Nephron progenitor cell (in vitro differentiated cells): ENCODE data around the gene CEMIP.
A peak's percentile ranks its signal among the peaks of the same experiment; 100 is the strongest.

Experiments
- DNase-seq: peaks from one replicate; pipeline ENCODE4 v3.0.0; 2021
- H3K27ac Mint-ChIP-seq: 2 replicates; pipeline ENCODE4 v1.8.0; 2021; ENCODE audit warnings: mild to moderate bottlenecking, moderate library complexity, mixed read lengths
- H3K27me3 Mint-ChIP-seq: 2 replicates; pipeline ENCODE4 v1.8.0; 2021; ENCODE audit warnings: mild to moderate bottlenecking, low read depth, mixed read lengths; ENCODE audit not compliant: poor library complexity
- H3K36me3 Mint-ChIP-seq: 2 replicates; pipeline ENCODE4 v1.8.0; 2021; ENCODE audit warnings: low read depth, mixed read lengths
- H3K4me1 Mint-ChIP-seq: 2 replicates; pipeline ENCODE4 v1.8.0; 2021; ENCODE audit warnings: mixed read lengths
- H3K4me3 Mint-ChIP-seq: 2 replicates; pipeline ENCODE4 v1.8.0; 2021; ENCODE audit warnings: mild to moderate bottlenecking, moderate library complexity, mixed read lengths
- H3K9me3 Mint-ChIP-seq: 2 replicates; pipeline ENCODE4 v1.8.0; 2021; ENCODE audit warnings: mild to moderate bottlenecking, moderate library complexity, mixed read lengths
- TF ChIP-seq, protein P1 (sequence below): fragments of 200-600 bp; sonication (generic); IDR thresholded peaks from 2 replicates; pipeline ENCODE4 v1.5.0; 2021; ENCODE audit warnings: antibody characterized with exemption

CEMIP gene

DNA sequence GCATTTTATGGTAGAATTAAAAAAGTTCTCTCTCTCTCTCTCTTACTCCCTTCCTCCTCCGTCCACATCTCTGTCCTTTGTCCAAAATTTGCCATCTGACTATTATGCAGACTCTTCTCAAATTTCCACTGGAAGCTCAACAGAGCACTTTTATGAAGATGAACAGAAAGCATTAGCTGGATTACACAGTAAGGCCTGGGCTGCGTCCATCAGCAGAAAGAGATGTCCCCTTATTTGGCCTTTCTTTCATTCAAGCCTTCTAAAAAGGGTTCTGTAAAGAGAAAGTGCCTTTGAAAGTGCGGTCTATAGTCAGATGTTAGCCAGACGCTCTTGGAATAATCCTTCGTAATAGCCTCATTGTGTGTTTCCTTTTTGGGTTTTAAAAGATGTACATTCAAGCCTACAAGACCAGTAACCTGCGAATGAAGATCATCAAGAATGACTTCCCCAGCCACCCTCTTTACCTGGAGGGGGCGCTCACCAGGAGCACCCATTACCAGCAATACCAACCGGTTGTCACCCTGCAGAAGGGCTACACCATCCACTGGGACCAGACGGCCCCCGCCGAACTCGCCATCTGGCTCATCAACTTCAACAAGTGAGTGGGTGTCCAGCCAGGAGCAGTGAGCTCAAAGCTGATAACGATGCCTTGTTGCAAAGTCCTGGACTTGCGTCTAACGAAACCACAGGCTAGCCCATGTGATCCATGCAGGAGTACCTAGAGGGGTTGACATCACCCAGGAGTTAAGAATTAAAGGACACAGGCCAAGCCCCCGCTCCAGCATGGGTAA is 157.3 kb downstream of the CEMIP start:
- peaks cover 21% of the 10 kb centered on the region for H3K4me1 Mint-ChIP-seq
- peaks cover 11% of the 10 kb centered on the region for H3K36me3 Mint-ChIP-seq
- TF ChIP-seq, protein P1, sequence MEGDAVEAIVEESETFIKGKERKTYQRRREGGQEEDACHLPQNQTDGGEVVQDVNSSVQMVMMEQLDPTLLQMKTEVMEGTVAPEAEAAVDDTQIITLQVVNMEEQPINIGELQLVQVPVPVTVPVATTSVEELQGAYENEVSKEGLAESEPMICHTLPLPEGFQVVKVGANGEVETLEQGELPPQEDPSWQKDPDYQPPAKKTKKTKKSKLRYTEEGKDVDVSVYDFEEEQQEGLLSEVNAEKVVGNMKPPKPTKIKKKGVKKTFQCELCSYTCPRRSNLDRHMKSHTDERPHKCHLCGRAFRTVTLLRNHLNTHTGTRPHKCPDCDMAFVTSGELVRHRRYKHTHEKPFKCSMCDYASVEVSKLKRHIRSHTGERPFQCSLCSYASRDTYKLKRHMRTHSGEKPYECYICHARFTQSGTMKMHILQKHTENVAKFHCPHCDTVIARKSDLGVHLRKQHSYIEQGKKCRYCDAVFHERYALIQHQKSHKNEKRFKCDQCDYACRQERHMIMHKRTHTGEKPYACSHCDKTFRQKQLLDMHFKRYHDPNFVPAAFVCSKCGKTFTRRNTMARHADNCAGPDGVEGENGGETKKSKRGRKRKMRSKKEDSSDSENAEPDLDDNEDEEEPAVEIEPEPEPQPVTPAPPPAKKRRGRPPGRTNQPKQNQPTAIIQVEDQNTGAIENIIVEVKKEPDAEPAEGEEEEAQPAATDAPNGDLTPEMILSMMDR: no peak

DNA sequence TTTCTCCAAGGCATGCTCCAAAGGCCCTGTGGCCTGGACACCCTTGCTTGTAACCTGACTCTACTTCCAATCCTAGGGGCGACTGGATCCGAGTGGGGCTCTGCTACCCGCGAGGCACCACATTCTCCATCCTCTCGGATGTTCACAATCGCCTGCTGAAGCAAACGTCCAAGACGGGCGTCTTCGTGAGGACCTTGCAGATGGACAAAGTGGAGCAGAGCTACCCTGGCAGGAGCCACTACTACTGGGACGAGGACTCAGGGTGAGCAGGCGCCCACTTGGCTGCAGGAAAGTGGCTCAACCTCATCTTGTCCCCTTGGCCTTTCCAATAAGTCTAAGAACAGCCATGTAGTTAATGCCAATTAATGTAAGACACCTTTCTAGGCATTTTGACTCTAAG is 158.5 kb downstream of the CEMIP start:
- TF ChIP-seq, protein P1: no peak
- Mint-ChIP-seq H3K4me3 (no peak overlapping the region), H3K36me3 (peaks cover 16% of the 10 kb centered on the region), H3K27ac (peak overlapping the region; percentile 59), H3K4me1 (peaks cover 18% of the 10 kb centered on the region), H3K27me3 (no peaks in the 10 kb centered on the region), H3K9me3 (no peaks in the 10 kb centered on the region)
- DNase-seq: no peak

More for the DNA sequence above, 157.3 kb downstream of the CEMIP start:
- no peaks in the 10 kb centered on the region for H3K27me3 Mint-ChIP-seq
- H3K27ac Mint-ChIP-seq: no peak overlapping the region
- H3K4me3 Mint-ChIP-seq: no peak overlapping the region
- no peaks in the 10 kb centered on the region for H3K9me3 Mint-ChIP-seq
- DNase-seq: no peak

DNA sequence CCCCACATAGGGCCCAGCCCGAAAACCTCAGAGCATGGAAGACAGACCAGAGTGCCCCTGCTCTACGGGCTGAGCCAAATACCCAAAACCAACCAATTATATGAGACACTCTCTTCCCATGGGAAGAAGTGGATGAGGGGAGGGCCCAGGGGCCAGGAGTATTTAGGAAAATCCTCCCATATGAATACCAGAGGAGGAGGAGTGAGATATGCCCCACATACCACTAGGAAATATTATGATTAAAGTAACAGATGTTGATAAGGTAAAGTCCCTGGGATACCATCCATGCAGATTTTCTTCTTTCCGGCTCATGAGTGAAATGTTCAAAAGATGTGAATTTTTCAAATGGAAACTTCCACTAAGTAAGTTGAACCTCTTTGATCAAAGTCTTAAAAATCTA is 160.0 kb downstream of the CEMIP start:
- Mint-ChIP-seq H3K27me3 (no peaks in the 10 kb centered on the region), H3K4me1 (peaks cover 19% of the 10 kb centered on the region), H3K4me3 (no peak overlapping the region), H3K27ac (no peak overlapping the region), H3K9me3 (no peaks in the 10 kb centered on the region), H3K36me3 (peaks cover 17% of the 10 kb centered on the region)
- TF ChIP-seq, protein P1: no peak
- DNase-seq: no peak

DNA sequence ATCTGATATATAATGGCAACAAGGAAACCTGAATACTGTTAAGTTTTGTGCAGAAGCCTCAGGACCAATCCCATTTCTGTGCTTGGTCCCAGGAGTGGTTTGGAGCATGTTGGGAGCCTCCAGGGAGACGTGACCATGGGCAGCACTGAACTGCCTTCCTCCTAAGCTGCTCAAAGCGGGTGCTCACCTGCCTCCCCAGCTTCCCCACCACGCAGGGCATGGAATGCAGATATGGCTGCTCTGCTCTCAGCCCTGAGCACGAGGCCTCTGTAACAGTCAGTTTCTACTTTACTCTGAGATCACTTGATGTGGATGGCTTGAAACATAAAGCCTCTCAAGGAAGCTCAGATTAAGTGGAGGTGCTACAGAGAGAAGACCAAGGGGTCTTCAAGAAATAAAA is 161.2 kb downstream of the CEMIP start:
- Mint-ChIP-seq H3K4me1 (peaks cover 8% of the 10 kb centered on the region), H3K27ac (no peak overlapping the region), H3K4me3 (no peak overlapping the region), H3K36me3 (peaks cover 21% of the 10 kb centered on the region), H3K9me3 (no peaks in the 10 kb centered on the region), H3K27me3 (no peaks in the 10 kb centered on the region)
- no peak for DNase-seq
- TF ChIP-seq, protein P1: no peak

DNA sequence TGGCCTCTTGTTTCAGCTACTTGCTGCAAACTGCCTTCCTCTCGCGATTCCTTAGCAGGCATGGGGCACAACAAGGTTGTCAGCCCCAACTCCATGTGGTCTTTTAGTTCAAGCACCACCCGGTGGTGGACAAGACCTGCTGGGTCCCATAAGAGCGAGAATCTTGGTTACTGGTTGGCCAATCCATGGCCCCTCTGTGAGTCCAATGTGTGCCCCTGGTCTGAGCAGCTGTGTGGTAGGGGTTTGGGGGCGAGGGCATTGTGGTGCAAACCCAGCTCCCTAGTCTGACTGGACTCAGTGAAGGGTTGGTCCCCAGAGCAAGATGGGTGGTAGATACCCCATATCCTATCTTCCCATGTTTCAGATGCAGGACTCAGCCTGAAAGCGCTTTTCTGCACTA is 161.7 kb downstream of the CEMIP start:
- Mint-ChIP-seq H3K9me3 (no peaks in the 10 kb centered on the region), H3K36me3 (peaks cover 22% of the 10 kb centered on the region), H3K27ac (no peak overlapping the region), H3K4me3 (no peak overlapping the region), H3K27me3 (no peaks in the 10 kb centered on the region), H3K4me1 (peaks cover 6% of the 10 kb centered on the region)
- TF ChIP-seq, protein P1: no peak
- no peak for DNase-seq

DNA sequence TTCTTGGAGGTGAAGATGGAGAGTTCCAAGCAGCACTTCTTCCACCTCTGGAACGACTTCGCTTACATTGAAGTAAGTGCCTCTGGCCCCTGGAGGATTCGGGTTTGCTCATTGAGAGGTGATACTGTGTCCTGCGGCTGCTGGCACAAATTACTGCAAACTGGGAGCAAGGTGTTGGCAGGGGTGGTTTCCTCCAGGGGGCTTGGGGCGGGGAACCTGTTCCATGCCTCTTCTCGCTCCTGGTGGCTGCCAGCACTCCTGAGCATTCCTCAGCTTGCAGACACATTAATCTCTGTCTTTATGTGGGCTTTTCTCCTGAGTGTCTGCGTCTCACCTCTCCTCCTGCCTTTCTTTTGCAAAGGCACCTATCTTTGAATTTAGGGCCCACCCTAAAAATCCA is 163.1 kb downstream of the CEMIP start:
- Mint-ChIP-seq H3K27me3 (no peaks in the 10 kb centered on the region), H3K4me1 (peaks cover 6% of the 10 kb centered on the region), H3K36me3 (peaks cover 31% of the 10 kb centered on the region), H3K4me3 (no peak overlapping the region), H3K9me3 (no peaks in the 10 kb centered on the region), H3K27ac (no peak overlapping the region)
- TF ChIP-seq, protein P1: no peak
- DNase-seq: no peak
